Measurements from ENCODE around the gene RHNO1.

Gene RHNO1

GRCh38 chr12:2835691-2836403 is 41.2 kb upstream of the RHNO1 start:
- H3K4me1 ChIP-seq (ENCODE audit: insufficient read depth, low read length, poor library complexity, severe bottlenecking): no peaks in the 10 kb centered on the region
- H3K9me2 ChIP-seq (replicated peaks; ENCODE audit: low read depth, low read length): no peaks in the 10 kb centered on the region
- no peaks in the 10 kb centered on the region for H3K36me3 ChIP-seq (ENCODE audit: insufficient read depth, low read length)
- no peak overlapping the region for H3K4me2 ChIP-seq (ENCODE audit: low read depth, low read length, poor library complexity, severe bottlenecking)
- H3F3A ChIP-seq (ENCODE audit: low read depth): no peaks in the 10 kb centered on the region
- no peaks in the 10 kb centered on the region for H3K27me3 ChIP-seq (ENCODE audit: insufficient read depth, low read length, poor library complexity, severe bottlenecking)
- H4K20me1 ChIP-seq (ENCODE audit: insufficient read depth, low read length, poor library complexity, severe bottlenecking): no peaks in the 10 kb centered on the region
- no peak overlapping the region for H3K4me3 ChIP-seq (ENCODE audit: low read length, poor library complexity, severe bottlenecking)
- H2AFZ ChIP-seq (ENCODE audit: low read length): no peak overlapping the region
- TF ChIP-seq, protein P1, sequence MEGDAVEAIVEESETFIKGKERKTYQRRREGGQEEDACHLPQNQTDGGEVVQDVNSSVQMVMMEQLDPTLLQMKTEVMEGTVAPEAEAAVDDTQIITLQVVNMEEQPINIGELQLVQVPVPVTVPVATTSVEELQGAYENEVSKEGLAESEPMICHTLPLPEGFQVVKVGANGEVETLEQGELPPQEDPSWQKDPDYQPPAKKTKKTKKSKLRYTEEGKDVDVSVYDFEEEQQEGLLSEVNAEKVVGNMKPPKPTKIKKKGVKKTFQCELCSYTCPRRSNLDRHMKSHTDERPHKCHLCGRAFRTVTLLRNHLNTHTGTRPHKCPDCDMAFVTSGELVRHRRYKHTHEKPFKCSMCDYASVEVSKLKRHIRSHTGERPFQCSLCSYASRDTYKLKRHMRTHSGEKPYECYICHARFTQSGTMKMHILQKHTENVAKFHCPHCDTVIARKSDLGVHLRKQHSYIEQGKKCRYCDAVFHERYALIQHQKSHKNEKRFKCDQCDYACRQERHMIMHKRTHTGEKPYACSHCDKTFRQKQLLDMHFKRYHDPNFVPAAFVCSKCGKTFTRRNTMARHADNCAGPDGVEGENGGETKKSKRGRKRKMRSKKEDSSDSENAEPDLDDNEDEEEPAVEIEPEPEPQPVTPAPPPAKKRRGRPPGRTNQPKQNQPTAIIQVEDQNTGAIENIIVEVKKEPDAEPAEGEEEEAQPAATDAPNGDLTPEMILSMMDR (conservative IDR thresholded peaks at IDR 0.05; ENCODE audit: low read length): no peak
- no peak for TF ChIP-seq EZH2phosphoT487 (IDR thresholded peaks at IDR 0.05; ENCODE audit: borderline replicate concordance)
- H3K9me3 ChIP-seq (ENCODE audit: insufficient read depth, low read depth, low read length): no peaks in the 10 kb centered on the region
- no peak overlapping the region for H3K9ac ChIP-seq (ENCODE audit: low read depth, low read length, poor library complexity, severe bottlenecking)
- no peaks in the 10 kb centered on the region for H3K79me2 ChIP-seq (ENCODE audit: insufficient read depth, low read length)

DNA sequence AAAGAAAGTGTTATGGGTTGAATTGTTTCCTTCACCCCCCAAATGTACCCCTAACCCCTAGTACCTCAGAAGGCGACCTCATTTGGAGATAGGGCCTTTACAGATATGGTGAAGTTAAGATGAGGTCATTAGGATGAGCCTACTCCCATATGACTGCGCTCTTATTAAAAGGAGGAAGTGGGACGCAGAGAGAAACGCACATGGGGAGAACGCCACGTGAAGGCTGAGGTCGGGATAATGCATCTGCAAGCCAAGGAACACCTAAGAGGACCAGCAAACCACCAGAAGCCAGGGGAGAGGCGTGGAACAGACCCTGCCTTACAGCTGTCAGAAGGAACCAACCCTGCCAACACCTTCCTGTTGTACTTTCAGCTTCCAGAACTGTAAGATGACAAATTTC is 40.4 kb upstream of the RHNO1 start:
- Histone ChIP-seq H3K9ac (ENCODE audit: low read depth, low read length, poor library complexity, severe bottlenecking) (no peak overlapping the region), H3K9me3 (ENCODE audit: insufficient read depth, low read depth, low read length) (no peaks in the 10 kb centered on the region), H3K4me2 (ENCODE audit: low read depth, low read length, poor library complexity, severe bottlenecking) (no peak overlapping the region), H3K79me2 (ENCODE audit: insufficient read depth, low read length) (no peaks in the 10 kb centered on the region), H3K9me2 (replicated peaks; ENCODE audit: low read depth, low read length) (no peaks in the 10 kb centered on the region), H2AFZ (ENCODE audit: low read length) (no peak overlapping the region), H3K27me3 (ENCODE audit: insufficient read depth, low read length, poor library complexity, severe bottlenecking) (no peaks in the 10 kb centered on the region), H3F3A (ENCODE audit: low read depth) (no peaks in the 10 kb centered on the region), H4K20me1 (ENCODE audit: insufficient read depth, low read length, poor library complexity, severe bottlenecking) (no peaks in the 10 kb centered on the region), H3K4me3 (ENCODE audit: low read length, poor library complexity, severe bottlenecking) (no peak overlapping the region), H3K36me3 (ENCODE audit: insufficient read depth, low read length) (no peaks in the 10 kb centered on the region), H3K4me1 (ENCODE audit: insufficient read depth, low read length, poor library complexity, severe bottlenecking) (no peaks in the 10 kb centered on the region)
- TF ChIP-seq, protein P1 (conservative IDR thresholded peaks at IDR 0.05; ENCODE audit: low read length): no peak
- TF ChIP-seq EZH2phosphoT487 (IDR thresholded peaks at IDR 0.05; ENCODE audit: borderline replicate concordance): no peak

GRCh38 chr12:2841056-2841650 is 35.9 kb upstream of the RHNO1 start:
- Histone ChIP-seq H3K9me2 (replicated peaks; ENCODE audit: low read depth, low read length) (no peaks in the 10 kb centered on the region), H2AFZ (ENCODE audit: low read length) (no peak overlapping the region), H3K9ac (ENCODE audit: low read depth, low read length, poor library complexity, severe bottlenecking) (no peak overlapping the region), H3K79me2 (ENCODE audit: insufficient read depth, low read length) (no peaks in the 10 kb centered on the region), H3K27me3 (ENCODE audit: insufficient read depth, low read length, poor library complexity, severe bottlenecking) (no peaks in the 10 kb centered on the region), H3F3A (ENCODE audit: low read depth) (no peaks in the 10 kb centered on the region), H3K4me2 (ENCODE audit: low read depth, low read length, poor library complexity, severe bottlenecking) (no peak overlapping the region), H3K4me3 (ENCODE audit: low read length, poor library complexity, severe bottlenecking) (no peak overlapping the region), H4K20me1 (ENCODE audit: insufficient read depth, low read length, poor library complexity, severe bottlenecking) (no peaks in the 10 kb centered on the region), H3K4me1 (ENCODE audit: insufficient read depth, low read length, poor library complexity, severe bottlenecking) (no peaks in the 10 kb centered on the region), H3K9me3 (ENCODE audit: insufficient read depth, low read depth, low read length) (no peaks in the 10 kb centered on the region), H3K36me3 (ENCODE audit: insufficient read depth, low read length) (no peaks in the 10 kb centered on the region)
- TF ChIP-seq, protein P1 (conservative IDR thresholded peaks at IDR 0.05; ENCODE audit: low read length): no peak
- no peak for TF ChIP-seq EZH2phosphoT487 (IDR thresholded peaks at IDR 0.05; ENCODE audit: borderline replicate concordance)

Data from Loucy (cell line).